Lung (tissue), 12 donors: ENCODE data around the gene POLE. TPM values are rescaled to one million over a fixed set of nuclear protein-coding genes. Genes with fewer than 3 reads are reported as not detected.

Source experiments
- ATAC-seq: fragments of 200-7000 bp; cut with Tn5 transposase; one replicate; pipeline ENCODE4 v1.9.1; 2020; ENCODE audit warnings: moderate number of reproducible peaks; ENCODE audit not compliant: insufficient read depth, low FRiP score
- DNase-seq, 3 donors: peaks; one replicate each; pipeline ENCODE4 v3.0.0-alpha.2; 2013 to 2017
- H3K27ac ChIP-seq, 2 donors: one replicate each; pipeline ENCODE4 v1.5.1; 2013; ENCODE audit warnings: mild to moderate bottlenecking in 2 of 2, moderate library complexity in 2 of 2, control low read depth in 1 of 2, inconsistent platforms in 1 of 2, low read depth in 1 of 2, low read length in 1 of 2
- H3K27me3 ChIP-seq, 3 donors: one replicate each; pipeline ENCODE4 v1.5.1; 2013; ENCODE audit warnings: low read length in 2 of 3; ENCODE audit not compliant: control insufficient read depth in 3 of 3, insufficient read depth in 3 of 3
- H3K36me3 ChIP-seq, 4 donors: one replicate each; pipeline ENCODE4 v1.5.1; 2013; ENCODE audit warnings: low read length in 4 of 4, mild to moderate bottlenecking in 1 of 4, moderate library complexity in 1 of 4; ENCODE audit not compliant: control insufficient read depth in 4 of 4, insufficient read depth in 4 of 4
- H3K4me1 ChIP-seq, 5 donors: one replicate each; pipeline ENCODE4 v1.5.1; 2013; ENCODE audit warnings: low read length in 5 of 5, mild to moderate bottlenecking in 2 of 5, moderate library complexity in 1 of 5; ENCODE audit not compliant: control insufficient read depth in 5 of 5, insufficient read depth in 5 of 5
- H3K4me3 ChIP-seq: one replicate; pipeline ENCODE4 v1.5.1; 2013; ENCODE audit warnings: mild to moderate bottlenecking, control low read depth, moderate library complexity
- H3K9ac ChIP-seq, 2 donors: one replicate each; pipeline ENCODE4 v1.5.1; 2013; ENCODE audit warnings: low read length in 2 of 2, control low read depth in 1 of 2; ENCODE audit not compliant: insufficient read depth in 1 of 2
- H3K9me3 ChIP-seq, 4 donors: one replicate each; pipeline ENCODE4 v1.5.1; 2013; ENCODE audit warnings: low read length in 3 of 4, mild to moderate bottlenecking in 1 of 4, moderate library complexity in 1 of 4; ENCODE audit not compliant: control insufficient read depth in 4 of 4, insufficient read depth in 3 of 4
- WGBS, 2 donors: extraction: QIAGEN DNeasy Blood & Tissue Kit; methylation state at CpG; one replicate each; pipeline ENCODE4 v1.1.7; 2013; 5-methylcytosine and 5-hydroxymethylcytosine counted together
- polyA plus RNA-seq, 2 donors: library from polyadenylated mRNA; stranded (reverse); fragments of 200-250 nt; gene quantifications; one replicate each; pipeline ENCODE4 v1.2.1, GENCODE V29; 2013
- total RNA-seq, 2 donors: library from RNA; depleted of rRNA in 1 of 2; stranded (reverse); fragments of >200 nt in 1 of 2; gene quantifications; one replicate each; pipeline ENCODE4 v1.2.1, GENCODE V29; 2014 to 2021
- TF ChIP-seq, protein P1 (sequence below): IDR thresholded peaks from 2 replicates; pipeline ENCODE4 v1.5.1; 2012; ENCODE audit warnings: mild to moderate bottlenecking; ENCODE audit errors: control extremely low read depth, extremely low read depth
- donor health status: control.
- donor health status: control.
- donor health status: Bipolar disorder and iron deficiency.
- donor health status: healthy.
- donor health status: DM: yes; HTN: yes; CAD: no.

The POLE gene
- total and polyA plus RNA-seq, 4 donors = 9.3 to 49.9 (median 25.3) TPM

DNA sequence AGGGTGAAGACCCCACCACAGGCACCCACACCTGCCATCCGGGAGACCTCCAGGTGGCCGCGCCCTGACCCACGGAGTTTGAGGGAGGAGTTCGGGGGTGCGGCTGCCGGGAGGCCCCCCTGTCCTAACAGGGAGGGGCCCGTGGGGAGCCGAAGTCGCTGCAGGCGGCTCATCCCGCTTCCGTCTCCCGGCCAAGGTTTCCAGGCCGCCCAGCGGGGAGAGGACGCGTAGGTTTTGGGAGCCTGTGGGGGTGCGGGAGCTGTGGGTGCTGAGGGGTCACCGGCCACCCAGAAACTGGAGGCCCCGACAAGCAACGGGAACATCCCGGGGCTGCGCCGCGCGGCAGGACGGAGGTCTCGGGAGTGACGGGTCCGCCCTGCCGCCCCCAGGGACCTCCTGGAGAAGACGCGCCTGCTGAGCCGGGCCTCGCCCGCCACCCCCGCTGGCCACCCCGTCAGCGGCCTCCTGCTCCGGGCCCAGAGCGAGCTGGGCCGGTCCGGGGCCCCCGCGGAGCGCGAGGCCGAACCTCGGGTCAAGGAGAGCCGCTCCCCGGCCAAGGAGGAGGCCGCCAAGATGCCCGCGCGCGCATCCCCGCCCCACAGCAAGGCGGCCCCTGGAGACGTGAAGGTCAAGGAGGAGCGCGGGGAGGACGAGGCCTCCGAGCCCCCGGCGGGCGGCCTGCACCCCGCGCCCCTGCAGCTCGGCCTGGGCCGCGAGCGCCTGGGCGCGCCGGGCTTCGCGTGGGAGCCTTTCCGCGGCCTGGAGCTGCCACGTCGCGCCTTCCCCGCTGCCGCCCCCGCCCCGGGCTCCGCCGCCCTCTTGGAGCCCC lies 104.3 kb downstream of the POLE start:
- no peak overlapping the region for H3K9ac ChIP-seq
- H3K27ac ChIP-seq = no peak overlapping the region
- no peak for ATAC-seq
- peak in 1 of 3 donors; percentile 25 for DNase-seq
- H3K4me1 ChIP-seq = no peaks in the 10 kb centered on the region
- no peak overlapping the region for H3K4me3 ChIP-seq
- TF ChIP-seq, protein P1, sequence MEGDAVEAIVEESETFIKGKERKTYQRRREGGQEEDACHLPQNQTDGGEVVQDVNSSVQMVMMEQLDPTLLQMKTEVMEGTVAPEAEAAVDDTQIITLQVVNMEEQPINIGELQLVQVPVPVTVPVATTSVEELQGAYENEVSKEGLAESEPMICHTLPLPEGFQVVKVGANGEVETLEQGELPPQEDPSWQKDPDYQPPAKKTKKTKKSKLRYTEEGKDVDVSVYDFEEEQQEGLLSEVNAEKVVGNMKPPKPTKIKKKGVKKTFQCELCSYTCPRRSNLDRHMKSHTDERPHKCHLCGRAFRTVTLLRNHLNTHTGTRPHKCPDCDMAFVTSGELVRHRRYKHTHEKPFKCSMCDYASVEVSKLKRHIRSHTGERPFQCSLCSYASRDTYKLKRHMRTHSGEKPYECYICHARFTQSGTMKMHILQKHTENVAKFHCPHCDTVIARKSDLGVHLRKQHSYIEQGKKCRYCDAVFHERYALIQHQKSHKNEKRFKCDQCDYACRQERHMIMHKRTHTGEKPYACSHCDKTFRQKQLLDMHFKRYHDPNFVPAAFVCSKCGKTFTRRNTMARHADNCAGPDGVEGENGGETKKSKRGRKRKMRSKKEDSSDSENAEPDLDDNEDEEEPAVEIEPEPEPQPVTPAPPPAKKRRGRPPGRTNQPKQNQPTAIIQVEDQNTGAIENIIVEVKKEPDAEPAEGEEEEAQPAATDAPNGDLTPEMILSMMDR = no peak
- no peaks in the 10 kb centered on the region for H3K27me3 ChIP-seq
- H3K36me3 ChIP-seq = peaks cover 2 to 27% (median 15%) of the 10 kb centered on the region in 4 donors
- WGBS, 2 donors = 86 to 93% methylated on average over 88 to 89 of the region's 89 CpGs
- no peaks in the 10 kb centered on the region for H3K9me3 ChIP-seq

DNA sequence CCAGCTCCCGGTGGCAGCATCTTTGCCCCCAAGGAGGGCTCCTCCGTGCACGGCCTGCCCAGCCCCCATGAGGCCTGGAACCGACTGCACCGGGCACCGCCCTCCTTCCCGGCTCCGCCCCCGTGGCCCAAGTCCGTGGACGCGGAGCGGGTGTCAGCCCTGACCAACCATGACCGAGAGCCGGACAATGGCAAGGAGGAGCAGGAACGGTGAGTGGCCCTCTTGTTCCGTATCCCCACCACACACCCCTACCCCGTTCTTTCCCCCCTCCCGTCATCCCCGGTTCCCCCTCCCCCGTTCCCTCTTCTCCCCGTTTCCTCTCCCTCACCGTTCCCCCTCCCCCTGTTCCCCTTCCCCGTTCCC lies 105.1 kb downstream of the POLE start:
- Histone ChIP-seq H3K9me3 (peaks cover 0 to 3% (median 0%) of the 10 kb centered on the region in 4 donors), H3K4me1 (no peaks in the 10 kb centered on the region), H3K27me3 (no peaks in the 10 kb centered on the region), H3K27ac (no peak overlapping the region), H3K4me3 (no peak overlapping the region), H3K36me3 (peaks cover 6 to 35% (median 17%) of the 10 kb centered on the region in 4 donors), H3K9ac (no peak overlapping the region)
- DNase-seq (no peak), ATAC-seq (no peak)
- WGBS, 2 donors = 73 to 75% methylated on average over 19 to 24 of the region's 24 CpGs
- TF ChIP-seq, protein P1 = no peak

DNA sequence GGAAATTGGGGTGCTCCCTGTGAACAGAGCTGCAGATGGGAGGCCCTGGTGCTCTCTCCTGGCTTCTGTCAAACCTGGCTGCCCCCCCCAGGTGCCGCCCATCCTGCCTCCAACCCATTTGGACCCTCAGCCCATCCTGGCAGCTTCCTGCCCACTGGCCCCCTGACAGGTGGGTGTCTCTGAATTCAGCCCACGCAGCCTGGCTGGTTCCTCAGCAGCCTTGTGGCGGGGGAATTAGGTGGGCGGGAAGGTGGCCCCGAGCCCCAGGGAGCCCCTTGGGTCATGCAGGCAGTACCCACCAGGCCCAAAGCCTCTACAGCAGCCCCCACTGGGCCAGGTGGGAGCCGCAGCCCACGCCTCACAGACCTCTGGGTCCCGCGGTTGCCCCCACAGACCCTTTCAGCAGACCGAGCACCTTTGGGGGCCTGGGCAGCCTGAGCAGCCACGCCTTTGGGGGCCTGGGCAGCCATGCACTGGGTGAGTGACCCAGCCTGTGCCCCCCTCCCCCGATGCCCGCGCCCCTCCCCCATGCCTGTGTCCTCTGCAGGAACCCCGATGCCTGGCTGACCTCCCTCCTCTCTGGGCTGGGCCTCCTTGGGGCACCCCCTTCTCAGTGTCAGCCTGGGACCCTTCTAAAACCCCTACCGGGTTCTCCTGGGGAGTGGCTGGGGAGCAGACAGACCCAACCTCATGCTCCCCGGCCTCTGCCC lies 105.6 kb downstream of the POLE start:
- no peak overlapping the region for H3K27ac ChIP-seq
- no peak overlapping the region for H3K9ac ChIP-seq
- 83 to 87% methylated on average over 17 of the region's 17 CpGs for WGBS, 2 donors
- H3K4me1 ChIP-seq = no peaks in the 10 kb centered on the region
- DNase-seq (no peak), ATAC-seq (no peak)
- no peak overlapping the region for H3K4me3 ChIP-seq
- H3K9me3 ChIP-seq = peaks cover 0 to 3% (median 0%) of the 10 kb centered on the region in 4 donors
- TF ChIP-seq, protein P1 = no peak
- peaks cover 6 to 40% (median 20%) of the 10 kb centered on the region in 4 donors for H3K36me3 ChIP-seq
- H3K27me3 ChIP-seq = no peaks in the 10 kb centered on the region
